Pancreas (tissue), 10 donors: ENCODE measurements around the gene HK3. TPM values are rescaled to one million over a fixed set of nuclear protein-coding genes. Genes with fewer than 3 reads are reported as not detected.
A peak's percentile ranks its signal among the peaks of the same experiment; 100 is the strongest.

ENCODE experiments used
- ATAC-seq, 4 donors: fragments of 200-7000 bp; cut with Tn5 transposase; one replicate each; pipeline versions ENCODE4 v1.8.0 to v1.9.1; 2020; ENCODE audit warnings: mild to moderate bottlenecking in 4 of 4, moderate library complexity in 4 of 4
- DNase-seq, 6 donors: peaks; one replicate each; pipeline ENCODE4 v3.0.0-alpha.2; 2020
- FAIRE-seq: peaks from 2 replicates; lab custom pipeline; 2012; peaks lifted over from hg19 to GRCh38; lab: Jason Lieb, UNC
- H3K27ac ChIP-seq, 4 donors: fragments of 200-600 bp; sonication (generic); 1 replicate in 3 of 4; 2 replicates in 1 of 4; pipeline versions ENCODE4 v1.5.0 to v1.8.0; 2020
- H3K27me3 ChIP-seq, 4 donors: fragments of 200-600 bp; one replicate each; pipeline ENCODE4 v1.8.0; 2021
- H3K36me3 ChIP-seq, 3 donors: fragments of 200-600 bp; sonication (generic) in 1 of 3; one replicate each; pipeline versions ENCODE4 v1.5.0 to v1.8.0; 2020 to 2021
- H3K4me1 ChIP-seq, 3 donors: fragments of 200-600 bp; one replicate each; pipeline ENCODE4 v1.8.0; 2021
- H3K4me3 ChIP-seq, 4 donors: fragments of 200-600 bp; sonication (generic) in 2 of 4; one replicate each; pipeline versions ENCODE4 v1.5.0 to v1.8.0; 2020 to 2021
- H3K9me3 ChIP-seq, 4 donors: fragments of 200-600 bp; one replicate each; pipeline ENCODE4 v1.8.0; 2021
- CTCF ChIP-seq, 4 donors: fragments of 200-600 bp; sonication (generic) in 3 of 4; IDR thresholded peaks; one replicate each; pipeline versions ENCODE4 v1.5.0 to v1.8.0; 2021; ENCODE audit warnings: antibody characterized with exemption in 4 of 4
- WGBS, 2 donors: extraction: QIAGEN DNeasy Blood & Tissue Kit; methylation state at CpG; one replicate each; pipeline ENCODE4 v1.1.7; 2013; 5-methylcytosine and 5-hydroxymethylcytosine counted together
- intact Hi-C, 3 donors: fragments of 100-400 bp; cut with DNase I; formaldehyde crosslinking; loops; one replicate each; pipeline versions ENCODE4 v1.11.1 to v1.14.2; 2022
- polyA plus RNA-seq, 2 donors: library from polyadenylated mRNA; stranded (reverse); fragments of 200-250 nt; gene quantifications; one replicate each; pipeline ENCODE4 v1.2.3, GENCODE V29; 2013
- total RNA-seq, 6 donors: library from RNA; stranded (reverse); fragmentation: NEBNext Ultra II Directional in 4 of 6; extraction: Animal tissue kit (Norgen Biotek cat#: 25700) in 4 of 6; gene quantifications; one replicate each; pipeline versions ENCODE4 v1.2.1 to v1.2.4, GENCODE V29; 2021 to 2023
- donor health status: healthy with polysubstance abuse.
- donor health status: DM: no; HTN: no; CAD: no; lungs with moderate emphysema.
- donor health status: DM: no; HTN: no; CAD: no.
- donor health status: control.
- donor health status: control.
- donor health status: Bipolar disorder and iron deficiency.
- donor health status: DM: yes; HTN: yes; CAD: no.
- donor health status: DM: no; HTN: no; CAD: no.
- donor health status: DM: no; HTN: no; CAD: no.
- donor health status: DM: yes; HTN: yes; CAD: no.

HK3 gene
- total and polyA plus RNA-seq, 8 donors, result 0.24 to 6.6 (median 3.3) TPM

GRCh38 chr5:176843673-176844072 is 55.5 kb downstream of the HK3 start:
- no peak for ATAC-seq
- TF ChIP-seq CTCF (IDR thresholded peaks at IDR 0.05), result no peak
- peak in 1 of 6 donors; percentile 23 for DNase-seq
- H3K9me3 ChIP-seq, result no peaks in the 10 kb centered on the region
- intact Hi-C loops, result no loop called here
- 51 to 56% methylated on average over 21 of the region's 21 CpGs for WGBS, 2 donors
- no peak for FAIRE-seq
- H3K27me3 ChIP-seq, result no peaks in the 10 kb centered on the region
- H3K36me3 ChIP-seq, result no peaks in the 10 kb centered on the region
- H3K27ac ChIP-seq, result no peak overlapping the region
- no peaks in the 10 kb centered on the region for H3K4me1 ChIP-seq
- H3K4me3 ChIP-seq, result no peak overlapping the region

GRCh38 chr5:176837707-176838115 is 61.4 kb downstream of the HK3 start:
- Histone ChIP-seq H3K27ac (no peak overlapping the region), H3K36me3 (no peaks in the 10 kb centered on the region), H3K9me3 (no peaks in the 10 kb centered on the region), H3K4me3 (no peak overlapping the region), H3K4me1 (no peaks in the 10 kb centered on the region), H3K27me3 (peaks cover 0 to 9% (median 0%) of the 10 kb centered on the region in 4 donors)
- ATAC-seq (peak; percentile 95 to 100 (median 98)), DNase-seq (peak; percentile 76 to 95 (median 88)), FAIRE-seq (no peak)
- TF ChIP-seq CTCF (IDR thresholded peaks at IDR 0.05), result no peak
- intact Hi-C loops, result no loop called here
- WGBS, 2 donors, result 16 to 20% methylated on average over 16 of the region's 16 CpGs

GRCh38 chr5:176836811-176837706 is 62.1 kb downstream of the HK3 start:
- no peak overlapping the region for H3K4me3 ChIP-seq
- H3K27me3 ChIP-seq, result peaks cover 0 to 9% (median 0%) of the 10 kb centered on the region in 4 donors
- no peak for ATAC-seq
- intact Hi-C loops, result no loop called here
- 55% methylated on average over 15 of the region's 15 CpGs for WGBS, 2 donors
- FAIRE-seq, result no peak
- no peak overlapping the region for H3K27ac ChIP-seq
- no peaks in the 10 kb centered on the region for H3K4me1 ChIP-seq
- H3K9me3 ChIP-seq, result no peaks in the 10 kb centered on the region
- no peaks in the 10 kb centered on the region for H3K36me3 ChIP-seq
- peak in 1 of 6 donors; percentile 49 for DNase-seq
- no peak for TF ChIP-seq CTCF (IDR thresholded peaks at IDR 0.05)

- no peak for TF ChIP-seq CTCF (IDR thresholded peaks at IDR 0.05)
- no peaks in the 10 kb centered on the region for H3K9me3 ChIP-seq
- no peaks in the 10 kb centered on the region for H3K4me1 ChIP-seq
- intact Hi-C loops, result no loop called here
- H3K36me3 ChIP-seq, result no peaks in the 10 kb centered on the region
- DNase-seq (no peak), ATAC-seq (no peak), FAIRE-seq (no peak)
- no peak overlapping the region for H3K27ac ChIP-seq
- no peak overlapping the region for H3K4me3 ChIP-seq
- WGBS, 2 donors, result 37 to 41% methylated on average over 3 of the region's 3 CpGs
- peaks cover 0 to 9% (median 0%) of the 10 kb centered on the region in 4 donors for H3K27me3 ChIP-seq
Measured at GRCh38 chr5:176835918-176836317, 63.2 kb downstream of the HK3 start.

- H3K9me3 ChIP-seq, result no peaks in the 10 kb centered on the region
- DNase-seq, result no peak
- no peak for ATAC-seq
- H3K27ac ChIP-seq, result no peak overlapping the region
- H3K27me3 ChIP-seq, result peaks cover 0 to 9% (median 0%) of the 10 kb centered on the region in 4 donors
- no peaks in the 10 kb centered on the region for H3K36me3 ChIP-seq
- 71 to 76% methylated on average over 4 of the region's 4 CpGs for WGBS, 2 donors
- H3K4me1 ChIP-seq, result no peaks in the 10 kb centered on the region
- no peak for TF ChIP-seq CTCF (IDR thresholded peaks at IDR 0.05)
- FAIRE-seq, result no peak
- intact Hi-C loops, result no loop called here
- no peak overlapping the region for H3K4me3 ChIP-seq
Measured at GRCh38 chr5:176833286-176833685, 65.9 kb downstream of the HK3 start.
